ENCODE results near the gene RBMS3.

DNA sequence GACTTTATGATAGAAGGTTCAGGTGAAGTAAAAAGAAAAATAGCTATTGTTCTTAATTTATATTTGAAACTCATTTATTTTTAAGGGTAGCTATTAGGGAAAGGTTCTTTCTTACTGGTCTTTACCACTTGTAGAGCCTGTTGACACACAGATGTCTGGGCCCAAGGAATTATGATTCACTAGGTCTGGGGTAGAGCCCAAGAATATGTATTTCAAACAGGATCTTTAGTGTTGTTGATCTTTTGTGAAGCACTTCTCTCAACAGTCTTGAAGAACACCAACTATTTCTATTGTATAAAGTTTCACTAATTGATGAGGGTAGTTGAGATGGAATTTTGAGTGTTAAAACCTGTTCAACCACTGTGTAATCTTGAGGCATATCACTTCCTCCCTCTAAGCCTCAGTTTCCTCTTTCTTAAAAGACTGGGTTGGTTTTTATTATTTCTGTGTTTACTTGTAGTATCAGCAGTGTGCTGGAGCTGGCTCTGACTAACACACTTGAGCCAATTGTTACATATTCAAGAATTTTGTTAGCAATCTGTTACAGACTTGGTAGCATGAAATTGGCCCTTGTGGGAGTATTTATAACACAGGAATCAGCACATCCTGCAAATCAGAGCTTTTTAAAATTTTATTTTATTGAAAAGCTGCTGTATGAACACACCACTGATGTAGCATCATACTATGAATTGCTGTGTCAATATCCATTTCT is 155.9 kb downstream of the RBMS3 start:
- TF ChIP-seq CREB1 (CRISPR knock-in tag; IDR thresholded peaks at IDR 0.05) (no peak), ZNF232 (CRISPR knock-in tag; IDR thresholded peaks at IDR 0.05) (no peak), TEAD4 (CRISPR knock-in tag; IDR thresholded peaks at IDR 0.05) (no peak), KAT7 (CRISPR knock-in tag; IDR thresholded peaks at IDR 0.05; ENCODE audit: borderline replicate concordance) (no peak)
- TF ChIP-seq, protein P1, sequence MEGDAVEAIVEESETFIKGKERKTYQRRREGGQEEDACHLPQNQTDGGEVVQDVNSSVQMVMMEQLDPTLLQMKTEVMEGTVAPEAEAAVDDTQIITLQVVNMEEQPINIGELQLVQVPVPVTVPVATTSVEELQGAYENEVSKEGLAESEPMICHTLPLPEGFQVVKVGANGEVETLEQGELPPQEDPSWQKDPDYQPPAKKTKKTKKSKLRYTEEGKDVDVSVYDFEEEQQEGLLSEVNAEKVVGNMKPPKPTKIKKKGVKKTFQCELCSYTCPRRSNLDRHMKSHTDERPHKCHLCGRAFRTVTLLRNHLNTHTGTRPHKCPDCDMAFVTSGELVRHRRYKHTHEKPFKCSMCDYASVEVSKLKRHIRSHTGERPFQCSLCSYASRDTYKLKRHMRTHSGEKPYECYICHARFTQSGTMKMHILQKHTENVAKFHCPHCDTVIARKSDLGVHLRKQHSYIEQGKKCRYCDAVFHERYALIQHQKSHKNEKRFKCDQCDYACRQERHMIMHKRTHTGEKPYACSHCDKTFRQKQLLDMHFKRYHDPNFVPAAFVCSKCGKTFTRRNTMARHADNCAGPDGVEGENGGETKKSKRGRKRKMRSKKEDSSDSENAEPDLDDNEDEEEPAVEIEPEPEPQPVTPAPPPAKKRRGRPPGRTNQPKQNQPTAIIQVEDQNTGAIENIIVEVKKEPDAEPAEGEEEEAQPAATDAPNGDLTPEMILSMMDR (IDR thresholded peaks at IDR 0.05), result no peak
- TF ChIP-seq, protein P2, sequence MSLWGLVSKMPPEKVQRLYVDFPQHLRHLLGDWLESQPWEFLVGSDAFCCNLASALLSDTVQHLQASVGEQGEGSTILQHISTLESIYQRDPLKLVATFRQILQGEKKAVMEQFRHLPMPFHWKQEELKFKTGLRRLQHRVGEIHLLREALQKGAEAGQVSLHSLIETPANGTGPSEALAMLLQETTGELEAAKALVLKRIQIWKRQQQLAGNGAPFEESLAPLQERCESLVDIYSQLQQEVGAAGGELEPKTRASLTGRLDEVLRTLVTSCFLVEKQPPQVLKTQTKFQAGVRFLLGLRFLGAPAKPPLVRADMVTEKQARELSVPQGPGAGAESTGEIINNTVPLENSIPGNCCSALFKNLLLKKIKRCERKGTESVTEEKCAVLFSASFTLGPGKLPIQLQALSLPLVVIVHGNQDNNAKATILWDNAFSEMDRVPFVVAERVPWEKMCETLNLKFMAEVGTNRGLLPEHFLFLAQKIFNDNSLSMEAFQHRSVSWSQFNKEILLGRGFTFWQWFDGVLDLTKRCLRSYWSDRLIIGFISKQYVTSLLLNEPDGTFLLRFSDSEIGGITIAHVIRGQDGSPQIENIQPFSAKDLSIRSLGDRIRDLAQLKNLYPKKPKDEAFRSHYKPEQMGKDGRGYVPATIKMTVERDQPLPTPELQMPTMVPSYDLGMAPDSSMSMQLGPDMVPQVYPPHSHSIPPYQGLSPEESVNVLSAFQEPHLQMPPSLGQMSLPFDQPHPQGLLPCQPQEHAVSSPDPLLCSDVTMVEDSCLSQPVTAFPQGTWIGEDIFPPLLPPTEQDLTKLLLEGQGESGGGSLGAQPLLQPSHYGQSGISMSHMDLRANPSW (CRISPR knock-in tag; conservative IDR thresholded peaks at IDR 0.05; ENCODE audit: low read depth), result no peak
- TF ChIP-seq, protein P3, sequence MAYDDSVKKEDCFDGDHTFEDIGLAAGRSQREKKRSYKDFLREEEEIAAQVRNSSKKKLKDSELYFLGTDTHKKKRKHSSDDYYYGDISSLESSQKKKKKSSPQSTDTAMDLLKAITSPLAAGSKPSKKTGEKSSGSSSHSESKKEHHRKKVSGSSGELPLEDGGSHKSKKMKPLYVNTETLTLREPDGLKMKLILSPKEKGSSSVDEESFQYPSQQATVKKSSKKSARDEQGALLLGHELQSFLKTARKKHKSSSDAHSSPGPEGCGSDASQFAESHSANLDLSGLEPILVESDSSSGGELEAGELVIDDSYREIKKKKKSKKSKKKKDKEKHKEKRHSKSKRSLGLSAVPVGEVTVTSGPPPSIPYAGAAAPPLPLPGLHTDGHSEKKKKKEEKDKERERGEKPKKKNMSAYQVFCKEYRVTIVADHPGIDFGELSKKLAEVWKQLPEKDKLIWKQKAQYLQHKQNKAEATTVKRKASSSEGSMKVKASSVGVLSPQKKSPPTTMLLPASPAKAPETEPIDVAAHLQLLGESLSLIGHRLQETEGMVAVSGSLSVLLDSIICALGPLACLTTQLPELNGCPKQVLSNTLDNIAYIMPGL (CRISPR knock-in tag; IDR thresholded peaks at IDR 0.05), result no peak

Measured in WTC11 (cell line).